ENCODE measurements around the gene COBL.

Gene COBL

DNA sequence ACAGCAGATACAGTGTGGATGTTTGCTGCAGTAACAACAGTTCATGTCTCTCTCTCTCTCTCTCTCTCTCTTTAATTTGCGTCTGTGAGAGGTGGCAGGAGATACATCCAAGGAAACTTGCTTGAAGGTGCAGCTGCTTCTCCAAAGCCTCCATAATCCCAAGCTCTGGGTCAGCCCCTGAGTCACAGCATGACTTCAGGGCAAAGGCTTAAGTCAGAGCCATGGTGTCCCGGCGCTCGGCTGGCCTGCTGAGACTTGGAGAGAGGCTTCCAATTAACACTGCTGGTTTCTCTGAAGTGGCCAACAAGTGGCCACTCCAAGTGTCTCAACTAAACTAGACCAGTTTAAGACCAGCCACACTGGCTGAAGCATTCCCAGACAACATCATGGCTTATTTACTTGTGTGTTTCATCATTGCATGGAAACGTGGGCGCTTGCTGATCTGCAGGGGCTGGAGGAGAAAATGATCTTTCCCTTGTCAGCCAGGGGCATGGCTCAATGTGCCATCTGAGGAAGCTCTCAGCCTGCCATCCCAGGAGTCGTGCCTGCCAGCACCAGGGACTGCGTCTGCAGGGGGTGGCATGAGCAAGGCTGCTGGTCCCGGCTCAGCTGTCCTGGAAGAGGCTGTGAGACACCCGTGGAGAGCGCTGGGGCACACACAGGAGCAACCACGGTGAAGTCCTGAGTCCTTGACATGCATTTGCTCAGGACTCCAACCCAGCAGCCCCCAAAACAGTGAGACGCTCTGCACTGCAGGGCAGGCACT lies 254.2 kb downstream of the COBL start:
- no peak for DNase-seq (ENCODE audit: extremely low read depth in 1 of 2, low read depth in 1 of 2)

DNA sequence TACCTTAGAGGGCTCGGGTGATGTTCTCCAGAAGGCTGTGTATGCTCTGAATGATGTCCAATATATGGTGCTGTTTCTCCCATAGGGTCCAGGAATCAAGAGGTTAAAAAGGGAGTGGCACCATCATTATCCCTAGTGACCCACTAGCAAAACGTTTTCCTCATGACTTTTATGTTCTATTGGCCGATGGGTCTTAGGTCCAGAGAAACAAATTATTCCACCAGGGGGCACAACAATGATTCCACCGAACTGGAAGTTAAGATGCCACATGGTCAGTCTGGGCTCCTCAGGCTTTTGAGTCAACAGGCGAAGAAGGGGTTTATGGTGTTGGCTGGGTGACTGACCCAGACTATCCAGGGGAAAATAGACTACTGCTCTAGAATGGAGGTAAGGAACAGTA lies 256.1 kb downstream of the COBL start:
- DNase-seq (ENCODE audit: extremely low read depth in 1 of 2, low read depth in 1 of 2), result no peak

DNA sequence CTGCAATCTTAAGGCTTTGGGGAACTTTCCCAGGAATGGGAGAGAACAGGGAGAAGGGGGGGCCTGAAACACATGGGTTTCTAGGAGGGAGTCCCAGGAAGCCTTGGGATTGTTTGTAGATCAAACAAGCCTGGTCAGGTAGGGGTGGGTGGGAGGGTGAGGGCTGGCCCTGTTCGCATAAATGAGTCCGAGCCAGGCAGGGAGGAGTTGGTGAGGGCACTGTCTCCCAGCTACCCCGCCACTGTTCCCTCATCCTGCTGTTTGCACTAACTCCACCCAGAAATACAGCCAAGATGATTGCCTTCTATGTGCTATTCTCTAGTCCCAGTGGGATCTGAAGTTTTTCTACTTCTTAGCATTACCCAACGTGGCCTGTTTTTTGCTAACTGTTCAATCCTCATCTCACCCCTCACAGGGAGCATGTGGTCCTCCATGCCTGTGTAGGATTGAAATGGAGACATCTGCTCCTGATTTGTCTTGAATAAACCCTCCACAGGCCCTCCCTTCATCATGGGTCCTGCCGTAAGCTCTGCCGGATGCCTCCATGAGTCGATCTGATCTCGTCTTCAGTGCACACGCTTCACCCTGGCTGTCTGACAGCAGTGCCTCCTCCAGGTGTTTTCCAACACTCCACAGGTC lies 257.0 kb downstream of the COBL start:
- DNase-seq (ENCODE audit: extremely low read depth in 1 of 2, low read depth in 1 of 2), result no peak

DNA sequence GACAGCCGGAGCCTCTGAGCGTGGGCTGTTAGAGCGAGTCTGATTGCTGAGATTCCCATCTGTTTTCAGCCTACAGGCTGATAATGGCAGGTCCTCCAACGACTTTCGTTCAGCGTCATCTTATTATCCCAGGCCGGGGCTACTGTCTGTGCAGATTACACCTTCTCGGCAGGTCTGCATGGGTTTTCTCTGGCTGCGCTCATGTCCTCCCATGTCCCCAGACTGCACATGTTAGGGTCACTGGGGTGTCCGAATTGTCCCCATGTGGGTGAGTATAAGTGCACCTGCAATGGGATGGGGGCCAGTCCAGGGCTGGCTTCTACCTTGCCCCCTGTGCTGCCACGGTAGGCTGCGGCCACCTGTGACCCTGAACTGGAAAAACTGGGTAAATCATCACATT lies 257.8 kb downstream of the COBL start:
- DNase-seq (ENCODE audit: extremely low read depth in 1 of 2, low read depth in 1 of 2), result no peak

DNA sequence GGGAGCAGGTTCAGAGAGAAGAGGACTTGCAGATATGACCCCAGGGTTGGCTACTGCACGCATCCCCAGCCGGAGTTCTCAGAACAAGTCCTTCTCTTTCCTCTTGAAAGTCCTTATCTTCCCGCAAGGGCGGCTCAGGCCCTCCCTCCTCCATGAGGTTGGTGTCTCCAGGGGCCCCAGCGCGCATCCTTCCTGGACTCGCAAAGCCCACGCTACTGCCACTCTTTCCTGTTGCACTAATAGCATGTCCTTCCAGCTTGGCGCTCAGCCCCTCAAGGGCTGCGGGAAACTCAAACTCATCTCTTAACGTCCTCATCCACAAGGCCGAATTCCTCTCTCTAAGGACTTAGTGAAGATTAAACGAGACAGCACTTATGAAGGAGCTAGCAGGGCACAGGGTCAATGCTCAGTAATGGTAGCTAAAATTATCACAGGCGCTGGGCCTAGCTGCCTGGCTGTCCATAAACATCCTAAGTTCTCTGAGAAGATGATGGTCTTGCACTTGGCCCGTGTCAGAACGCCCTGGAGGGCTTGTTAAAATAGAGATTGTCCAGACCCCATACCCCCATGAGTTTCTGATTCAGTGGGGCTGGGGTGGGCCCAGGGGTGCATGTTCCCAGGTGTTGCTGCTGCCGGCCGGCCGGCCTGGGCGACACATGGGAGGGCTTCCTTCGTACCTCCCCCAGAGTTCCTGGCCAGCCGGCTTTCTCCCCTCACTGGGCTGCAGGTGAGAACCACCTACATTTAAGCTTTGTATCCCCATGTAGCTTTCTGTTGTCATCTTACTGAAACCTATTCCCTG lies 261.4 kb downstream of the COBL start:
- DNase-seq (ENCODE audit: extremely low read depth in 1 of 2, low read depth in 1 of 2), result no peak

DNA sequence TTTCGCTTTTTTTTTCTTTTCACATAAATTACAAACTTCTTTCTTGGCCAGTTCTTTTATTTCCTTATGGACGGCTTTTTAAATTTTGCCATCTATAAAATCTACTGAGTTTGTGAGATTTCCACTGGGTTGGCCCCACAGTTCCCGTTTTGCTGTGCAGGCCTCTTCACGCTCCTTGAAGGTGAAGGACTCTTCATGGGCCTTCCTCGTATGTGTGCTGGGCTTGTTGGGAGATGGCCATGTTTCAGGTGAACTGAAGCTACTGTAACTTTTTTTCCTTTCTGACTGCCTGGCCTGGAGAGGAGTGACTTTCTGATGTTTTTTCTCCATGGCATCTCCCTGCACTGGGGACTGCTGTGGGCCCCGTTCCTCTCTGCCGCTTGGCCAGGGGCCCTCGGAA lies 262.4 kb downstream of the COBL start:
- no peak for DNase-seq (ENCODE audit: extremely low read depth in 1 of 2, low read depth in 1 of 2)

DNA sequence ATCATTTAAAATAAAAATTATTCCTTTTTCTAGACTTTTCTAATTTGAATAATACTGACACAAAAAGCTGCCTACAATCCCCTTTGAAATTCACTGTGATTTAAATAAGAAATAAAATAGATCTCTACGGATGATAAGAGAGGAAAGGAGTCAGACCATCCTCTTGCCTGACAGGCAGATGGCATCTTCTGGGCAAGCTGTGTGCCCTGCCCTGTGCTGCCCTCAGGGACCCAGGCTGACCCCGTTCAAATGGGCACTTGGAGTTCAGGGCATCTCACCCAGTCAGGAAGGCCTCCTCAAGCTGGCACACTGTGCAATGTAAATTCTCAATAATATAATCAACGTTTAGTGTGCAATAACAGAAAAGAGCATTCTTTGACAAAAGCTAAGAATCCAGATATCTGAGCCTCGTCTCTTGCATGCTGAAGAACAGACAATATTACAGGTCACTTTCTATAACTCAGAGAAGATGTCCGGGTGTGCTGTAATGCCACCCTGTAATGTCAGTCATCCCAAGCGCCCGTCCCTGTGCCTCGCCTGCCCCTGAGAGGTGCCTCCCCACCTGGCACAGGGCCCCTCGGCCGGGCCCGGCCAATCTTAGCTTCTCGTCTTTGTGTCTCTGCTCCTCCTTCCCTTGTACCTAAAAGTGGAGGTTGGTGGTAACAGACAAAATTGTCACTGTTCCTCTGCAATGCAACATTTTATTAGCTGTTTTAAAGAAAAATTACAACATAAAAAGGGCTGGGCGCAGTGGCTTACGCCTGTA lies 263.3 kb downstream of the COBL start:
- DNase-seq (ENCODE audit: extremely low read depth in 1 of 2, low read depth in 1 of 2), result no peak

DNA sequence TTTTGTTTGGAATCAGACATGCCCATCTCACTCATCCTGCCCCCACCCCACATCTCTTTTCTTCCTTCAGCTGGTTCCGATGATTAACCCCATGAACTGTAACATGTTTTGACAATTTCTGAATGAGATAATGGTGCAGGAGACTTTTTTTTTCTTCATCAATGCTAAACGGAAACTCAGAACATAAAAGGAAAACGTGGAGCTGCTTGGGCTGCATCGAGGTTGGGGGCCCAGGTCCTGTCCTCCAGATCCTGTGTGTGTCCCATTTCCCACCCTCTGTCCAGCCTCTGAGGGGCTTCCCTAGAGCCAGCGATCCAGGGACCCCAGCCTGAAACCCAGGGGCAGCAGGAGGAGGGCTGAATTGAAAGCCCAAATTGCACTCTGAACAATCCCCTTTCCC lies 270.1 kb downstream of the COBL start:
- no peak for DNase-seq (ENCODE audit: extremely low read depth in 1 of 2, low read depth in 1 of 2)

DNA sequence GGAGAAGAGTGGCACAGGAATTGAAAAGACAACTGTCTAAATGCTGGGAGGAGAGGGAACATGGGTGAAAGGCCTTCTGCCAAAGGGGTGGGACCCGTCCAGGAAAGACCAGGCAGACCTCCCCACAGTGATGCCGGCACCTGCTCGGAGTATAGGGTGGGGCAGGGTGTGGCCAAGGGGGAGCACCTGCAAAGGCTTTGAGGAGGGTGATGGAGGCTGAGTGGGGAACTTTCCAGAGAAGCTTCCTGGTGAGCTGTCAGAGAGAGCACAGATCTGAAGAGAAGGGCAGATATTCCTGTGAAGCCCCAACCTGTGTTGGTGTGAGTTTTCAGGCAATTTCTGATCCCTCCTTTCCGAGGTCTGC lies 270.5 kb downstream of the COBL start:
- no peak for DNase-seq (ENCODE audit: extremely low read depth in 1 of 2, low read depth in 1 of 2)

DNA sequence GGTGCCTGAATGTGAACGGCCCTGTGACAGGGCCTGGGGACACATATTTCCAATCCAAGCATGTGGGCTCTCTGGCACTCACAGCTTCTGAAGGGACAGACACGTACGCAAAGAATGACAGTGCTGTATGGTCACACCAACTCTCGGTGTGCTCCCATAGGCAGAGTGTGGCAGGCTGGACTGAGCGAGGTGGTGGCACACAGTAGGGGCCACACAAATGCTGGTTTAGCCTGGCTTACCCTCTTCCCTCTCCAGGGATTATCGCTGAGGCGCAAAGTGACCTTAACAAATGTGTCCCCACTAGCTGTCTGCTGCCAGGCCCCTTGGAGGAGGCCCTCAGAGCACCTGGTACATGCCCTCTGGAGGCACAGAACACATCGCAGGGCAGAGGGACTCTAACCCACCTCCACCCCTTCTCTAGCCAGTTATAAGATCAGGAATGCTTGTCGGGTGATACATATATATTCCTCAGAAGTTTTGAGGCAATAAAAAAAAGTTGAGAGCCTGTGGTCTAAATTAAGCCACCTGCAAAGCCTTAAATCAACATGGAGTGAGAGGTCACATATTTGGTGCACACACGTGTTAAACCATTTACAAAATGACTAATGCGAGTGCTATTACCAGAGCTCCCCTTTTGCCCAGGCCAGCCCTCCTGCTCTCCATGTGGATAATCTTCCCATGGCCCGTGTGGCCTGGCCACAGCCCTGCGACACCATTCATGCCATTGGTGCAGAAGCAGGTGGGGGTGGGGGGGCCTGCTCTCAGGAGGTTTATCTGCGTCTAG lies 271.1 kb downstream of the COBL start:
- no peak for DNase-seq (ENCODE audit: extremely low read depth in 1 of 2, low read depth in 1 of 2)

DNA sequence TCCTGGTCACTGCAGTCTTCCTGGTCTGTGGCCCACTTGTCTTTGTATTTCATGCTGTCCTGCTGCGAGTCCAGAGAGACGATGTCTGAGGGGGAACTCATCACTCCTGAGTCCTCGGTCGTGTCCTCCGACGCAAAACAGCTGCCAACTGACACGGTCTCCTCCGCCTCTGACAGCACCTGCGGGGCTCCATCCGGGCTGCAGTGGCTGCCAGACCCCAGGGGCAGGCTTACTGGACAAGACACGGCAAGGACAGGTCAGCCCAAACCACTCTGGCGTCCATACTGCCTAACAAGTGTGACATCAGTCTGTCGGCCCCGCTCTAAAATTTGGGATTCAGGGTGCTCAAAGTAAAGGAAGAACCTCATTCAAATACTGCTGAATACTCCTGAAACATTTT lies 273.1 kb downstream of the COBL start:
- no peak for DNase-seq (ENCODE audit: extremely low read depth in 1 of 2, low read depth in 1 of 2)

DNA sequence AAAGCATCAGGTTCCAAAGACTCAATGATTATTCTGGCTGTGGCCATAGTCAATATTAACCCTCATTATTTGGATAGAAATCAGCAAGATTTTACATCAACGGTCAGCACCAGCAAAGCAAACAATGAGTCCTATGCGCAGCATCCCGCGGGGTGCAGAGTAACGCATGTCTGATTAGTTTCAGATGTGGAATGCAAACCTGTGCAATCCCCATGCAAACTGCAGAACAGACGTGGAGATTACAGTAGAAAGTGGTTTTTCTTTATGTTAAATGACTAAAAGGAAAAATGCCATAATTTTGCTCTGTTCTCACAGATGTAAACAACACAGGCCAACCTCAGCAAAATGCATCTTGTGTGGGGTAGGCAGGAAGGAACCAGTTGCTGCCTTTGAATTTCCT lies 275.8 kb downstream of the COBL start:
- DNase-seq (ENCODE audit: extremely low read depth in 1 of 2, low read depth in 1 of 2), result no peak

DNA sequence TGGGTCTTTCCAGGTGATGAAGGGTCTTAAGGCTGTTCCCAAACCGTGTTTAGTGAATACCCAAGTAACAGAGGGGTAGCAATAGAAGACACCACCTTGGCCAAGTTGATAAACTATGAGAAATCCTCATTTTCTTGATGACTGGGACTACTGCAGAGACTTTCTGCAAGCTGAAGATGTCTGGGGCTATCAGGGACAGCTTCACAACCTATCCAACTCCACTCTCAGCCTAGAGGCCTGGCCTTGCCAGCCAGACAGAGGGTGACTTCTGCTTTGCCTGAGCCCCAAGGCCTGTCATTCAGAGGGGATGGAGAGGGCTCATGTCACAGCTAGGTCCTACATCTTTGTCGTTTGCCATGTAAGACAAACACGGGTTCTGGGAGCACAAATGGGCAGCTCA lies 278.0 kb downstream of the COBL start:
- DNase-seq (ENCODE audit: extremely low read depth in 1 of 2, low read depth in 1 of 2), result no peak

DNA sequence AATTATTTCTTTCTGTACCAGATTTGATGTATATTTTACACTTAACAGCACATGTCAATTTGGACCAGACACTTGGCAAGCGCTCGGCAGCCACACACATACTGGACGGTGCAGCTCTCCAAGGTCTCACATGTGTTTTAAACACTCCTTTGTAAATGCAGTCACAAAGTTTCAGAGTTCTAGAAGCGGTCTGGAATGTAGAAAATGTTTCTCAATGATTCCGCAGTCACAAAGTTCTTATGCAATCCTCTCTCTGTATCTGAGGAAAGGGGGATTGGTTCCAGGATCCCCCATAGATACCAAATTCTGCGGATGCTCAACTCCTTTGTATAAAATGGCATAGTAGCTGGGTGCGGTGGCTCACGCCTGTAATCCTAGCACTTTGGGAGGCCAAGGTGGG lies 280.9 kb downstream of the COBL start:
- no peak for DNase-seq (ENCODE audit: extremely low read depth in 1 of 2, low read depth in 1 of 2)

DNA sequence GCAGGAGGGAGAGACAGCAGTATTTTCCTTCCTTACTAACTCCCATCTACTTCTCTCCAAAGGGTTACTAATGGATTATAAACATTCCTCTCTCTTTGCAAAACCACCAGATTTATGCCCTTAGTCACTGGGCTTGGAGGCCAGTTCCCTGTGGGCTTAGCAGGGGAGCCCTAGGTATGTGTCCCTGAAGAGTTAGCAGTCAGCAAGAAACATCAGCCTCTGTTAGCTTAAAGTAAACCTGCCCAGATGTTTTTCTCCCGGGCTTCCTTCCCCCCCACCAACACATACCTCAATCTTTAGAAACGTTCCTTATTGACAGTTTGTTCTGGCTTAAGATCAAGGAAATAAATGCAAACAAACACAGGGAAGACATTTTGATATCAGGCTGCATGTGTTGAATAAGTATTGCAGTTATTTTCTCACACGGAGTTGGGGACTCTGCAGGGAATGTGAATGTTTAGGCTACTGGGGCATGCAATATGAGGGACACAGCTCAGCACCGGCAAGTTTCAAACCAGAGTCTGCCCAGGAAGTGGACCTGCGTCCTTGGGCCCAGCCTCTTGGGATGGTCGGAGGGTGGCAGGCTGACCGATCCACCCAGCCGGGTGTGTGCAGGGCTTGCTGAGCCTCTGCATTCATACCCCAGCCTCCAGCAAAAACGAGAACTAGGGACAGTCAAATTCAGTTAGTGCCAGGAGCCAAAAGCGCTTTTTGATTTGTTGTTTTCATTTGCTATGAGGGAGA lies 281.9 kb downstream of the COBL start:
- DNase-seq (ENCODE audit: extremely low read depth in 1 of 2, low read depth in 1 of 2), result no peak

DNA sequence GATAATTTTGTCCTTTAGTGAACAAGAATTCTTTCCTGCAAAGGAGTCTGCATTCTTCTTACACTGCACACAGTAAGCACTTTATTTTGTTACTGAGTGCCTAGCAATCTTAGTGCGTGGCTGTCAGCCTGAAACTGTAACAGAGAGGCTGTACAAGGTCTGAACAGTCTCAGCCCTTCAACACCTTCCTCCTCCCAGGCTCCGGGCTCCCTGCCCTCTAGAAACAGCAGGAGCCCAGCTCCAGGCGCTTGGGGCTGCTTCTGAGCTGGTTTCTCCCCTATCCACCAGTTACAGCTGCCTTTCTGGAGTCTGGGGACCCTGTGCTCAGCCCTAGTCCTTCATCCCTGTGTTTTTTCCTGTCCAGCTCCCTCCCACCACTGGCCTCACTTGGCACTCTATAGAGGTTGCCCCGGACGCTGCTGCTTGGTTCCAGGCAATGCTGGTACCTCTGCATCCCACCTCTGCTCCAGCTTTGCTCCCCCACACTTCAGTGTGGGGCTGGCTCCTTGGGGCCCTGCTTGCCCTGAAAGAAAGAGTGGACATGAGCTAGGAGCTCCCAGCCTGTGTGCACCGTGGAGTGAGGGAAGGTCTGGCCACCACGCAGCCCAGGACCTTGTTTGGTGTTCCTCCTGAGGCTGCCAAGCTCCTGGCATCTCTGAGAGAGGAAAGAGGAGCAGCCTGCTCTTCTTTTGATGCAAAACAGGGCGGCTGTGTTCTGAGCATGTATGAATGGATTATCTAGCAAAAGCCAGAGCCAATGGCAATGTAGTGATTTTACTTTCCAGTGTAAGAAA lies 282.7 kb downstream of the COBL start:
- DNase-seq (ENCODE audit: extremely low read depth in 1 of 2, low read depth in 1 of 2), result no peak

DNA sequence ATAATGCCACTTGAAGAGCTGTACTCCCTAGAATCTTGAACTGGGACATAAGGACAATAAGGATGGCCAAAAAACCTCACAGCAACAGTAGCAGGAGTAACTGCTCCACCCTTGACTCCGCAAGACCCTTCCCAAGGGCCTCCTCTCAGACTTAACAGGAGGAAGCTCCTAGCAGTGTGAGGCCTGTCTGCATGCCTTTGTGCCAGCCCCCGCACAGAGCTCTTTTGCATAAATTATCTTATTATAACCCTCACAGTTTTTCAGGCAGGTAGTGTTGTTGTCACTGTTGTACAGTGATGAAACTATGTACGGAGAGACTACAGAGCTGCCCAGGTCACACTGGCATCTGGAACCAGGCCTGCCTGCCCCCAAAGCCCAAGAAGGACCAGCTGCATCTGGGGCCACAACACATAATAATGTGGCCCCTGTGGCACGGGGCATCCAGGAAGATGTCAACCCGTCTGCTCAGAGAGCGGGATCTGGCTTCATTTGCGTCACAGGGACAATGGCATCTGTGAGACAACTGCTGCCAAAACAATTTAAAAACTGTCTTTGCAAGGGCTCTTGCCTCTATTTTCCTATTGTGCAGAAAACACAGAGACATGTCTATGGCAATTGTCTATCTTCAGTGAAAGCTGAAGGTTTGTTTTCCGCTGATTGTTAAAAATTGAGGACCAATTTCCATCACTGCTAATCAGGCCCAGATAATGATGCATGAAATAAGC lies 284.7 kb downstream of the COBL start:
- DNase-seq (ENCODE audit: extremely low read depth in 1 of 2, low read depth in 1 of 2), result no peak

DNA sequence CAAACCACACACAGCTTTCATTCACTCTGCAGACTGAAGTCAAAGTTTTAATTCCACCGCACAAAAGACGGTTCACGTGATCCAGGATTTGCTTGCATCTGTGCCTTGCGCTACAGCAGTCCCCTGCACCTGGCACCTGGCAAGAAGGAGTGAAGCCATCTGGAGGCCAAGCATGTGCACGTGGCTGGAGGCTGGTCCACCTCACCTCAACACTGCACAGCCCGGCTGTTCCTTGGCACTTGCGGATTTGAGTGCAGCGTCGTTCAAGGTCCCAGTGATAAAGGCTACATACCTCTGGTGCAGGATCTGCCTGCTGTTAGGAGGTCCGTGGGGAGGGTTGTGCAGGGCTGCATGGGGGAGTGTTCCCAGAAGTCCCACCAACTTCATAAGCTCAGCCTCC lies 285.4 kb downstream of the COBL start:
- DNase-seq (ENCODE audit: extremely low read depth in 1 of 2, low read depth in 1 of 2), result no peak

Measured in stimulated activated CD8-positive, alpha-beta memory T cell treated with anti-CD3 and anti-CD28 coated beads, Interleukin-7, amount 100 ng/mL, for 48 hours (primary cell).